Kidney (tissue), 14 donors: Measurements from ENCODE around the gene PCDHGC3. TPM values are rescaled to one million over a fixed set of nuclear protein-coding genes. Genes with fewer than 3 reads are reported as not detected.
"Not testable (repeated sequence)": the region's sequence is repeated elsewhere in the genome, so short reads cannot be mapped to it uniquely, and the experiment has no call there.

Source experiments
- DNase-seq, 5 donors: peaks; one replicate each; pipeline ENCODE4 v3.0.0-alpha.2; 2013 to 2020
- FAIRE-seq: peaks from 2 replicates; lab custom pipeline; 2012; peaks lifted over from hg19 to GRCh38; lab: Jason Lieb, UNC
- H3K27ac ChIP-seq, 2 donors: one replicate each; pipeline ENCODE4 v1.7.0; 2013; ENCODE audit warnings: low read depth in 2 of 2, low read length in 2 of 2, inconsistent platforms in 1 of 2
- H3K27me3 ChIP-seq: one replicate; pipeline ENCODE4 v1.7.1; 2013; ENCODE audit warnings: low read length, inconsistent platforms; ENCODE audit not compliant: control insufficient read depth, insufficient read depth
- H3K36me3 ChIP-seq, 3 donors: one replicate each; pipeline versions ENCODE4 v1.7.0 to v1.7.1; 2013; ENCODE audit warnings: low read length in 3 of 3, control low read depth in 1 of 3, inconsistent platforms in 1 of 3; ENCODE audit not compliant: insufficient read depth in 3 of 3, control insufficient read depth in 2 of 3
- H3K4me1 ChIP-seq, 3 donors: one replicate each; pipeline versions ENCODE4 v1.7.0 to v1.7.1; 2013; ENCODE audit warnings: low read length in 3 of 3, inconsistent platforms in 1 of 3, low read depth in 1 of 3; ENCODE audit not compliant: control insufficient read depth in 2 of 3, insufficient read depth in 2 of 3
- H3K4me3 ChIP-seq, 3 donors: one replicate each; pipeline versions ENCODE4 v1.7.0 to v1.8.1; 2013; ENCODE audit warnings: low read length in 3 of 3, control low read depth in 1 of 3, inconsistent platforms in 1 of 3
- H3K9ac ChIP-seq, 3 donors: one replicate each; pipeline versions ENCODE4 v1.7.0 to v1.7.1; 2013; ENCODE audit warnings: low read length in 3 of 3, control low read depth in 1 of 3, inconsistent platforms in 1 of 3
- H3K9me3 ChIP-seq, 3 donors: one replicate each; pipeline versions ENCODE4 v1.7.0 to v1.7.1; 2013; ENCODE audit warnings: low read length in 3 of 3, control low read depth in 1 of 3, inconsistent platforms in 1 of 3; ENCODE audit not compliant: control insufficient read depth in 2 of 3, insufficient read depth in 1 of 3
- intact Hi-C: fragments of 100-400 bp; cut with DNase I; formaldehyde crosslinking; loops from one replicate; pipeline ENCODE4 v1.11.1; 2022
- polyA plus RNA-seq: library from polyadenylated mRNA; stranded (reverse); fragments of 350-450 nt; fragmentation: Illumina TruSeq; extraction: RNeasy Lipid Tissue Mini Kit (QIAGEN cat#74804); gene quantifications from one replicate; pipeline ENCODE4 v1.2.3, GENCODE V29; 2014; ENCODE audit warnings: low read depth, low replicate concordance; ENCODE audit not compliant: insufficient read depth
- total RNA-seq: library from RNA; stranded (reverse); fragmentation: NEBNext Ultra II Directional; extraction: Animal tissue kit (Norgen Biotek cat#: 25700); gene quantifications from one replicate; pipeline ENCODE4 v1.2.1, GENCODE V29; 2021
- TF ChIP-seq, protein P1 (sequence below): IDR thresholded peaks from 3 replicates; pipeline ENCODE4 v1.5.1; 2012; ENCODE audit warnings: mild to moderate bottlenecking, moderate library complexity, borderline replicate concordance; ENCODE audit not compliant: insufficient read depth; ENCODE audit errors: extremely low read depth
- donor health status: control.
- donor health status: control.
- donor health status: control.
- donor health status: control.
- donor health status: control.
- donor health status: DM: yes; HTN: yes; CAD: no.
- donor health status: Normal renal cell carcinoma (clear cell type).

The PCDHGC3 gene
- total and polyA plus RNA-seq, 2 donors from 2014 or later, result 41.0 to 51.5 TPM

DNA sequence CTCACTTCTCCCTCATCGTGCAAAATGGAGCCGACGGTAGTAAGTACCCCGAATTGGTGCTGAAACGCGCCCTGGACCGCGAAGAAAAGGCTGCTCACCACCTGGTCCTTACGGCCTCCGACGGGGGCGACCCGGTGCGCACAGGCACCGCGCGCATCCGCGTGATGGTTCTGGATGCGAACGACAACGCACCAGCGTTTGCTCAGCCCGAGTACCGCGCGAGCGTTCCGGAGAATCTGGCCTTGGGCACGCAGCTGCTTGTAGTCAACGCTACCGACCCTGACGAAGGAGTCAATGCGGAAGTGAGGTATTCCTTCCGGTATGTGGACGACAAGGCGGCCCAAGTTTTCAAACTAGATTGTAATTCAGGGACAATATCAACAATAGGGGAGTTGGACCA is 44.5 kb upstream of the PCDHGC3 start:
- Histone ChIP-seq H3K27ac (no peak overlapping the region), H3K27me3 (no peaks in the 10 kb centered on the region), H3K9me3 (peaks cover 5 to 65% (median 25%) of the 10 kb centered on the region in 3 donors), H3K4me1 (no peaks in the 10 kb centered on the region), H3K9ac (no peak overlapping the region), H3K36me3 (no peaks in the 10 kb centered on the region), H3K4me3 (peak overlapping the region in 1 of 3 donors; percentile 39)
- no peak for FAIRE-seq
- TF ChIP-seq, protein P1, sequence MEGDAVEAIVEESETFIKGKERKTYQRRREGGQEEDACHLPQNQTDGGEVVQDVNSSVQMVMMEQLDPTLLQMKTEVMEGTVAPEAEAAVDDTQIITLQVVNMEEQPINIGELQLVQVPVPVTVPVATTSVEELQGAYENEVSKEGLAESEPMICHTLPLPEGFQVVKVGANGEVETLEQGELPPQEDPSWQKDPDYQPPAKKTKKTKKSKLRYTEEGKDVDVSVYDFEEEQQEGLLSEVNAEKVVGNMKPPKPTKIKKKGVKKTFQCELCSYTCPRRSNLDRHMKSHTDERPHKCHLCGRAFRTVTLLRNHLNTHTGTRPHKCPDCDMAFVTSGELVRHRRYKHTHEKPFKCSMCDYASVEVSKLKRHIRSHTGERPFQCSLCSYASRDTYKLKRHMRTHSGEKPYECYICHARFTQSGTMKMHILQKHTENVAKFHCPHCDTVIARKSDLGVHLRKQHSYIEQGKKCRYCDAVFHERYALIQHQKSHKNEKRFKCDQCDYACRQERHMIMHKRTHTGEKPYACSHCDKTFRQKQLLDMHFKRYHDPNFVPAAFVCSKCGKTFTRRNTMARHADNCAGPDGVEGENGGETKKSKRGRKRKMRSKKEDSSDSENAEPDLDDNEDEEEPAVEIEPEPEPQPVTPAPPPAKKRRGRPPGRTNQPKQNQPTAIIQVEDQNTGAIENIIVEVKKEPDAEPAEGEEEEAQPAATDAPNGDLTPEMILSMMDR, result no peak
- intact Hi-C loops, result no loop called here
- no peak for DNase-seq

DNA sequence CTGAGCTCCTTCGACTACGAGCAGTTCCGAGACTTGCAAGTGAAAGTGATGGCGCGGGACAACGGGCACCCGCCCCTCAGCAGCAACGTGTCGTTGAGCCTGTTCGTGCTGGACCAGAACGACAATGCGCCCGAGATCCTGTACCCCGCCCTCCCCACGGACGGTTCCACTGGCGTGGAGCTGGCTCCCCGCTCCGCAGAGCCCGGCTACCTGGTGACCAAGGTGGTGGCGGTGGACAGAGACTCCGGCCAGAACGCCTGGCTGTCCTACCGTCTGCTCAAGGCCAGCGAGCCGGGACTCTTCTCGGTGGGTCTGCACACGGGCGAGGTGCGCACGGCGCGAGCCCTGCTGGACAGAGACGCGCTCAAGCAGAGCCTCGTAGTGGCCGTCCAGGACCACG is 43.5 kb upstream of the PCDHGC3 start:
- intact Hi-C loops, H3K27ac ChIP-seq, DNase-seq, H3K36me3 ChIP-seq, H3K4me1 ChIP-seq, FAIRE-seq, H3K9ac ChIP-seq, H3K27me3 ChIP-seq: not testable (repeated sequence)
- Histone ChIP-seq H3K9me3 (peaks cover 3 to 62% (median 19%) of the 10 kb centered on the region in 3 donors), H3K4me3 (peak overlapping the region in 1 of 3 donors; percentile 39)

DNA sequence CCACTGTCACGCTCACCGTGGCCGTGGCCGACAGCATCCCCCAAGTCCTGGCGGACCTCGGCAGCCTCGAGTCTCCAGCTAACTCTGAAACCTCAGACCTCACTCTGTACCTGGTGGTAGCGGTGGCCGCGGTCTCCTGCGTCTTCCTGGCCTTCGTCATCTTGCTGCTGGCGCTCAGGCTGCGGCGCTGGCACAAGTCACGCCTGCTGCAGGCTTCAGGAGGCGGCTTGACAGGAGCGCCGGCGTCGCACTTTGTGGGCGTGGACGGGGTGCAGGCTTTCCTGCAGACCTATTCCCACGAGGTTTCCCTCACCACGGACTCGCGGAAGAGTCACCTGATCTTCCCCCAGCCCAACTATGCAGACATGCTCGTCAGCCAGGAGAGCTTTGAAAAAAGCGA is 43.0 kb upstream of the PCDHGC3 start:
- H3K36me3 ChIP-seq, H3K4me3 ChIP-seq, FAIRE-seq, DNase-seq, H3K9ac ChIP-seq, H3K27me3 ChIP-seq, intact Hi-C loops, H3K27ac ChIP-seq, H3K4me1 ChIP-seq: not testable (repeated sequence)
- H3K9me3 ChIP-seq, result peaks cover 2 to 57% (median 16%) of the 10 kb centered on the region in 3 donors

DNA sequence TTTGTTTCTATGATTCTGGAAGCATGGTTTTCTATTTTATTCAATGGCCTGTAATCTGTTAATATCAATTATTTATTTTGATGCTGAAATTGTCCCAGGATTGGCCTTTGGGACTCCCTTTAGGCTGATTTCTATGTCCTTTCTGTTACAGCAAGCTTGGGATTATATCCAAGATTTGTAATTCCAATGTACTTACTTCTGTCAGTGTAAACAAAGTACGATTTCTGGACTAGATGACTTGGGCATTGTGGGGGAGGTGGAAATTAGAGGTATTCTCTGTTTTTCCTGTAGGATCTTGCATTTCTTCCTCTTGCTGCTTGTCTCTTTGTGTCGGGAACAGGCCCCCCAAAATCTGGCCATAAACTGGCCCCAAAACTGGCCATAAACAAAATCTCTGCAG is 41.8 kb upstream of the PCDHGC3 start:
- Histone ChIP-seq H3K9me3 (peaks cover 2 to 48% (median 16%) of the 10 kb centered on the region in 3 donors), H3K4me1 (no peaks in the 10 kb centered on the region), H3K27ac (no peak overlapping the region), H3K36me3 (no peaks in the 10 kb centered on the region), H3K27me3 (no peaks in the 10 kb centered on the region), H3K4me3 (no peak overlapping the region), H3K9ac (no peak overlapping the region)
- FAIRE-seq (no peak), DNase-seq (no peak)
- TF ChIP-seq, protein P1, result no peak
- intact Hi-C loops, result no loop called here
